Stimulated activated CD4-positive, alpha-beta T cell treated with anti-CD3 and anti-CD28 coated beads, Interleukin-15, amount 100 ng/mL, for 48 hours (primary cell): ENCODE data around the gene SLC39A11.
"Not testable (repeated sequence)": the region's sequence is repeated elsewhere in the genome, so short reads cannot be mapped to it uniquely, and the experiment has no call there.

Source experiments
- DNase-seq, 2 donors: peaks; one replicate each; pipeline ENCODE4 v3.0.0-alpha.2; 2020; ENCODE audit warnings: low read depth in 2 of 2

Gene SLC39A11

GRCh38 chr17:73071066-73071999, 21.2 kb downstream of the SLC39A11 start:
- no peak for DNase-seq

- no peak for DNase-seq
Observed at GRCh38 chr17:73069841-73070240, 22.6 kb downstream of the SLC39A11 start.

GRCh38 chr17:73069164-73069770, 23.2 kb downstream of the SLC39A11 start:
- DNase-seq, result no peak

- DNase-seq, result no peak
Observed at GRCh38 chr17:73068322-73069153, 23.9 kb downstream of the SLC39A11 start.

- not testable (repeated sequence) for DNase-seq
Observed at GRCh38 chr17:73067699-73068098, 24.8 kb downstream of the SLC39A11 start.

GRCh38 chr17:73067075-73067474, 25.4 kb downstream of the SLC39A11 start:
- no peak for DNase-seq

GRCh38 chr17:73066148-73066884, 26.2 kb downstream of the SLC39A11 start:
- no peak for DNase-seq

GRCh38 chr17:73065376-73065775, 27.1 kb downstream of the SLC39A11 start:
- DNase-seq, result no peak

- DNase-seq, result no peak
Observed at GRCh38 chr17:73064084-73064938, 28.2 kb downstream of the SLC39A11 start.

- DNase-seq, result no peak
Observed at GRCh38 chr17:73062726-73063125, 29.8 kb downstream of the SLC39A11 start.

- no peak for DNase-seq
Observed at GRCh38 chr17:73061161-73061560, 31.3 kb downstream of the SLC39A11 start.

GRCh38 chr17:73060721-73061120, 31.8 kb downstream of the SLC39A11 start:
- DNase-seq, result no peak

GRCh38 chr17:73059713-73060112, 32.8 kb downstream of the SLC39A11 start:
- not testable (repeated sequence) for DNase-seq

- no peak for DNase-seq
Observed at GRCh38 chr17:73058022-73058421, 34.5 kb downstream of the SLC39A11 start.

- DNase-seq, result no peak
Observed at GRCh38 chr17:73057196-73057595, 35.3 kb downstream of the SLC39A11 start.

- no peak for DNase-seq
Observed at GRCh38 chr17:73052923-73053322, 39.6 kb downstream of the SLC39A11 start.

GRCh38 chr17:73050797-73051196, 41.7 kb downstream of the SLC39A11 start:
- no peak for DNase-seq

GRCh38 chr17:73048170-73048569, 44.3 kb downstream of the SLC39A11 start:
- DNase-seq, result no peak

- no peak for DNase-seq
Observed at GRCh38 chr17:73045724-73046123, 46.8 kb downstream of the SLC39A11 start.
